Measurements from ENCODE around the gene RASA4.
"Not testable (repeated sequence)": the region's sequence is repeated elsewhere in the genome, so short reads cannot be mapped to it uniquely, and the experiment has no call there.

Gene RASA4

GRCh38 chr7:102542771-102543170, 73.8 kb downstream of the RASA4 start:
- not testable (repeated sequence) for DNase-seq

DNA sequence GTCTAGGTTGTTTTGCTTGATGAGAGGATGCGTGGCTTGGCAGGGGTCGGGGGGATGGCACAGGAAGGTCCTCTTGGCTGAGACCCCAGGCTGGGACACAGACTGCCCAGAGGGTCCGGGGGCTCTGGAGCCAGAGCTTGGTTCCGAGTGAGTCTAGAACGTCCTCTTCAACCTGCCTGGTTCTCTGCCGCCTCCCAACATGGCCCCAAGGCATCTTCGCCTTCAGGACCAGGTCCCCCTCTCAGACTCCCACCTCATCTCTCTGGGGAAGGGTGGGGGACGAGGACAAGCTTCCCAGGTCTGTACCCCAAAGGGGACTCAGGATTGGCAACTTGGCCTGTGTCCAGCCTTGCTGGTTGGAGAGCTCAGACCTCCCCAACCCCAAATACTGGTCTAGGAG, 74.5 kb downstream of the RASA4 start:
- not testable (repeated sequence) for DNase-seq

- DNase-seq = not testable (repeated sequence)
These were observed 76.0 kb downstream of the RASA4 start for GRCh38 chr7:102540604-102541003.

- not testable (repeated sequence) for DNase-seq
These were observed 81.4 kb downstream of the RASA4 start for GRCh38 chr7:102535062-102535615.

DNA sequence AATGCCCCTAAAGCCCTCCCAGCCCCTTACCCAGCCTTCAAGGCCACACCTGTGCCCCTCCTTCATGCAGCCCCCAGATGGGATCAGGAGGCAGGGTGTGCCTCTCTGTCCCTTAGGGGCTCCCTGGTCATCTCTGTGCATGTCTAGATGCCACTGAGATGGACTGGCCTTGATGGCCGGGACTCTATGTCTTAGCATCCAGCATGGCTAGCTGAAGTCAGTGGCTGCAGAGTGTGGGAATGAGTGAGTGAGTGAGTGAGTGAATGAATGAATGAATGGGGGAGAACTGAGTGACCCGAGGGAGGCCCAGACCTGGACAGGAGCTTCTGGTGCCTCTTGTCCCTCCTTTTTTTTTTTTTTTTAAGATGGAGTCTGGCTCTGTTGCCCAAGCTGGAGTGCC, 84.4 kb downstream of the RASA4 start:
- not testable (repeated sequence) for DNase-seq

- not testable (repeated sequence) for DNase-seq
These were observed 85.0 kb downstream of the RASA4 start for GRCh38 chr7:102531583-102531982.

GRCh38 chr7:102527822-102528793, 88.4 kb downstream of the RASA4 start:
- DNase-seq = not testable (repeated sequence)

- not testable (repeated sequence) for DNase-seq
These were observed 89.4 kb downstream of the RASA4 start for GRCh38 chr7:102527182-102527581.

DNA sequence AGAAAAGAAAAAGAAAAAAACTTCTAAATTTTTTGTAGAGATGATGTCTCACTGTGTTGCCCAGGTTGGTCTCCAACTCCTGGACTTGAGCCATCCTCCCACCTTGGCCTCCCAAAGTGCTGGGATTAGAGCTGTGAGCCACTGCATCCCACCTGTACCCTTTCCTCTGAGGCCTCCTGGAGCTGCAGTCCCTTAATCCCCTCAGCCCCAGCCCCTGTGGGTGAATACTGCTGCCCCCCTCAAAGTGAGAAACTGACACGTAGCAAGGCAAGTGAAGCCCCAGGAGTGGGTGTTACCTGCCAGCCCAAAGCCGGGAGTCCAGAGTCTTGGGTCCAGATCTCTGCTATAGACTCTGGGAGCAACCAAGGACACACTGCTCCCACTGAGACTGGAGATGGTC, 91.8 kb downstream of the RASA4 start:
- DNase-seq = not testable (repeated sequence)
